A549 (cell line): ENCODE measurements around the gene DERA.
"Not testable (repeated sequence)": the region's sequence is repeated elsewhere in the genome, so short reads cannot be mapped to it uniquely, and the experiment has no call there.

Source experiments
- CEBPB ChIP-seq, 2 experiments: fragments of >200 bp in 1 of 2; sonication (Bioruptor Twin) in 1 of 2; formaldehyde crosslinking in 1 of 2; IDR thresholded peaks; 2 replicates each; pipeline ENCODE4 v1.6.1; 2012 to 2016
- MAFK ChIP-seq: fragments of 450-650 bp; IDR thresholded peaks from 2 replicates; pipeline ENCODE4 v1.6.1; 2014; ENCODE audit not compliant: partially characterized antibody
- PBX3 ChIP-seq: IDR thresholded peaks from 2 replicates; pipeline ENCODE4 v1.6.1; 2012
- POLR2A ChIP-seq: IDR thresholded peaks from 2 replicates; pipeline ENCODE4 v1.6.1; 2012; ENCODE audit warnings: mild to moderate bottlenecking, low read length
- REST ChIP-seq: fragments of 200-600 bp; sonication (generic); IDR thresholded peaks from 2 replicates; pipeline ENCODE4 v1.6.1; 2016; ENCODE audit warnings: antibody characterized with exemption, mild to moderate bottlenecking, moderate library complexity
- RFX5 ChIP-seq: fragments of 450-650 bp; IDR thresholded peaks from 2 replicates; pipeline ENCODE4 v1.7.1; 2014; ENCODE audit warnings: antibody characterized with exemption, mild to moderate bottlenecking, moderate library complexity
- TFCP2L1 ChIP-seq: fragments of 250-450 bp; sonication (Bioruptor Pico); IDR thresholded peaks from 2 replicates; pipeline ENCODE4 v1.5.0; 2021; ENCODE audit warnings: mild to moderate bottlenecking

GRCh38 chr12:15967053-15967452 is 55.9 kb downstream of the DERA start:
- TF ChIP-seq CEBPB (IDR thresholded peaks at IDR 0.05); PBX3; POLR2A; RFX5; MAFK; TFCP2L1; REST: not testable (repeated sequence)
